ENCODE measurements around the gene RAB42.

Gene RAB42

GRCh38 chr1:28642847-28643635 is 51.0 kb downstream of the RAB42 start, which contains the start of gene TAF12:
TAF12 (minus strand) TSS chr1:28643067; CDS start chr1:28622081, 20,986 bp downstream.
- H3K27ac ChIP-seq, result peak within 1 kb of the TSS; percentile 93
- DNase-seq (ENCODE audit: low spot score), result peak; percentile 92
- POLR2A ChIA-PET (ENCODE audit: low non-redundant PET), result interaction anchor here (0.5 to 1.8 kb wide), 5 partner anchors 17 to 239 kb away, joined by 3 to 8 read pairs (median 3); partner anchors contain the start of genes GMEB1 and YTHDF2
- CTCF ChIA-PET, result interaction anchor here (0.5 to 2.0 kb wide), 5 partner anchors 72 to 234 kb away, joined by 3 to 11 read pairs (median 4); partner anchors contain the start of gene YTHDF2
- TF ChIP-seq, protein P1, sequence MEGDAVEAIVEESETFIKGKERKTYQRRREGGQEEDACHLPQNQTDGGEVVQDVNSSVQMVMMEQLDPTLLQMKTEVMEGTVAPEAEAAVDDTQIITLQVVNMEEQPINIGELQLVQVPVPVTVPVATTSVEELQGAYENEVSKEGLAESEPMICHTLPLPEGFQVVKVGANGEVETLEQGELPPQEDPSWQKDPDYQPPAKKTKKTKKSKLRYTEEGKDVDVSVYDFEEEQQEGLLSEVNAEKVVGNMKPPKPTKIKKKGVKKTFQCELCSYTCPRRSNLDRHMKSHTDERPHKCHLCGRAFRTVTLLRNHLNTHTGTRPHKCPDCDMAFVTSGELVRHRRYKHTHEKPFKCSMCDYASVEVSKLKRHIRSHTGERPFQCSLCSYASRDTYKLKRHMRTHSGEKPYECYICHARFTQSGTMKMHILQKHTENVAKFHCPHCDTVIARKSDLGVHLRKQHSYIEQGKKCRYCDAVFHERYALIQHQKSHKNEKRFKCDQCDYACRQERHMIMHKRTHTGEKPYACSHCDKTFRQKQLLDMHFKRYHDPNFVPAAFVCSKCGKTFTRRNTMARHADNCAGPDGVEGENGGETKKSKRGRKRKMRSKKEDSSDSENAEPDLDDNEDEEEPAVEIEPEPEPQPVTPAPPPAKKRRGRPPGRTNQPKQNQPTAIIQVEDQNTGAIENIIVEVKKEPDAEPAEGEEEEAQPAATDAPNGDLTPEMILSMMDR (conservative IDR thresholded peaks at IDR 0.05; ENCODE audit: low read depth), result peak; percentile 51

DNA sequence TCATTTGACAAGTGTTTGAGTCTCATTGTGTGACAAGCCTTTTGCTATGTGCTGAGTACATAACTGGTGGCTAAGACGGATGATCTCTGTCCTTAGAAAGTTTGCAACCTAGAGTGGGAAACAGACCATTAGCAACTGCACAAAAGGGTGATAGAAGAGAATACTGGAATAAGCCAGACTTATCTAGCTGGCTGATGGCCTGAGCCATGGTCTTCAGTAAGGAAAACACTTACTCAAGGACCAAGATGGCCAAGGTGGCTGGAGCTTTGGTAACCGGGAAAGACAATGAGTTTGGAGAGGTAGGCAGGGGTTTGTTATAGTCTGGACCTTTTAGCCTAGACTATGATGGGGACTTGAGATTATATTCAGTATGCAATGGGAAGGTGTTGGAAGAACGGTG is 52.4 kb downstream of the RAB42 start:
- H3K27ac ChIP-seq, result no peak overlapping the region
- CTCF ChIA-PET, result interaction anchor here (0.6 kb wide), 1 partner anchor 92 kb away, joined by 6 read pairs; no protein-coding TSS in a partner anchor
- POLR2A ChIA-PET (ENCODE audit: low non-redundant PET), result interaction anchor here (1.8 kb wide), 1 partner anchor 23 kb away, joined by 7 read pairs; the partner anchor contains the start of gene GMEB1
- TF ChIP-seq, protein P1 (conservative IDR thresholded peaks at IDR 0.05; ENCODE audit: low read depth), result no peak
- DNase-seq (ENCODE audit: low spot score), result no peak
